ENCODE measurements around the gene EPHA6. TPM values are rescaled to one million over a fixed set of nuclear protein-coding genes. Genes with fewer than 3 reads are reported as not detected.
"Not testable (repeated sequence)": the region's sequence is repeated elsewhere in the genome, so short reads cannot be mapped to it uniquely, and the experiment has no call there.

Gene EPHA6
- polyA plus RNA-seq, 2 of the 4 experiments (the other 2 are of a cell fraction), result 0.08 TPM

DNA sequence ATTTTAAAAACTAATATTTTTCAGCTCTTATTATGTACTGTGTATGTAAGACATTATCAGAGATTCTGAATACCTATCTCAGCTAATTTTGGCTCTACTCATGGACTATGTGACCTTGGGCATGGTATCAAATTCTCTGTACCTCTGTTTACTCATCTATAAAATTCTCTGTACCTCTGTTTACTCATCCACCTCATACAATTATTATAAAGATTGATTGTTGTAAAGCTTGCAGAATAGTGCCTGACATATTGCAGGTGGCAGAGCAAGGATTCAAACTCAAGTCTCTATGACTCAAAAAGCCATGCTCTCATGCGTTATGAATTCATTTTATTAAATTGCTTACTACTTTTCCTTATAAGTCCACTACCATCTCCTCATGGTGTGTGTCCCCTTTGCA is 798.2 kb downstream of the EPHA6 start:
- no peak overlapping the region for H3K4me3 ChIP-seq
- WGBS (ENCODE audit: missing lambda C conversion rate), result 0% methylated on average over 1 of the region's 1 CpG
- TF ChIP-seq TFCP2L1 (CRISPR knock-in tag; IDR thresholded peaks at IDR 0.05) (no peak), POLR2AphosphoS2 (conservative IDR thresholded peaks at IDR 0.05; ENCODE audit: low read length) (no peak), HOXB13 (CRISPR knock-in tag; IDR thresholded peaks at IDR 0.05; ENCODE audit: low read depth) (no peak), PHF8 (IDR thresholded peaks at IDR 0.05; ENCODE audit: borderline replicate concordance, low read depth) (no peak), HOXA7 (CRISPR knock-in tag; IDR thresholded peaks at IDR 0.05) (no peak)
- POLR2A ChIA-PET, result no interaction called here
- DNase-seq (ENCODE audit: low read depth in 1 of 2, low spot score in 1 of 2), result no peak
- CTCF ChIA-PET, result interaction anchor here (1.0 kb wide), 1 partner anchor 427 kb away, joined by 4 read pairs; no protein-coding TSS in a partner anchor
- H3K4me1 ChIP-seq, result no peaks in the 10 kb centered on the region
- H3K27ac ChIP-seq, result no peak overlapping the region
- FAIRE-seq, result no peak
- H3K9me3 ChIP-seq, result no peaks in the 10 kb centered on the region
- ATAC-seq, result no peak
- no peak overlapping the region for H3K4me2 ChIP-seq

DNA sequence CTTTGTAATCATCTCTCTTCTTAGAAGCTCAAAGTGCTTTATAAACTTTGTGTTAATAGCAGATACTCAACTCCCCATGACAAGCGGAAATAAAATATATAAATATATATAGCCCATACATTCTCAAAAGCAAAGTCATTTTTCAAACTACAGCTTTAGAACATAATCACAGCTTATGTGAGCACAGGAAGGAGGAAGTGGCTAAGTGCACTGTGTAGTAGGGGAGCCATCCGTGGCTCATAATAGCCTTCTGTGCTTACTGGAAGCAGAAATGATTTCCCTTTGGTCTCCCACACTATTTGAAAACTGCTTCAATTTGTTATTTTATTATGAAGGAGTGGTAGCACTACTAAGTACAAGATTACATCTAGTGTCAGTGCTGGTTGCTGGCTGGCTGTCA is 798.7 kb downstream of the EPHA6 start:
- 32% methylated on average over 2 of the region's 2 CpGs for WGBS (ENCODE audit: missing lambda C conversion rate)
- TF ChIP-seq POLR2AphosphoS2 (conservative IDR thresholded peaks at IDR 0.05; ENCODE audit: low read length) (no peak), ZFP36 (IDR thresholded peaks at IDR 0.05; ENCODE audit: borderline replicate concordance, partially characterized antibody) (no peak), RFX5 (IDR thresholded peaks at IDR 0.05) (no peak), ESRRA (IDR thresholded peaks at IDR 0.05; ENCODE audit: borderline replicate concordance, low read length) (no peak), EP300 (IDR thresholded peaks at IDR 0.05) (no peak), SMC3 (IDR thresholded peaks at IDR 0.05) (no peak), POLR2A (IDR thresholded peaks at IDR 0.05; ENCODE audit: low read length) (no peak), FOXS1 (CRISPR knock-in tag; IDR thresholded peaks at IDR 0.05) (no peak), FOSL2 (IDR thresholded peaks at IDR 0.05) (no peak), FOSL2 (CRISPR knock-in tag; IDR thresholded peaks at IDR 0.05) (no peak), CBX8 (IDR thresholded peaks at IDR 0.05) (no peak), JUNB (IDR thresholded peaks at IDR 0.05) (no peak), HDAC2 (IDR thresholded peaks at IDR 0.05) (no peak), BHLHE40 (IDR thresholded peaks at IDR 0.05; ENCODE audit: low read depth, low read length) (no peak), EHMT2 (IDR thresholded peaks at IDR 0.05; ENCODE audit: low read depth) (no peak), TP53 (CRISPR knock-in tag; IDR thresholded peaks at IDR 0.05) (no peak), JUN (IDR thresholded peaks at IDR 0.05) (no peak)
- TF ChIP-seq, protein P1, sequence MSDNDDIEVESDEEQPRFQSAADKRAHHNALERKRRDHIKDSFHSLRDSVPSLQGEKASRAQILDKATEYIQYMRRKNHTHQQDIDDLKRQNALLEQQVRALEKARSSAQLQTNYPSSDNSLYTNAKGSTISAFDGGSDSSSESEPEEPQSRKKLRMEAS (IDR thresholded peaks at IDR 0.05), result no peak
- TF ChIP-seq, protein P2, sequence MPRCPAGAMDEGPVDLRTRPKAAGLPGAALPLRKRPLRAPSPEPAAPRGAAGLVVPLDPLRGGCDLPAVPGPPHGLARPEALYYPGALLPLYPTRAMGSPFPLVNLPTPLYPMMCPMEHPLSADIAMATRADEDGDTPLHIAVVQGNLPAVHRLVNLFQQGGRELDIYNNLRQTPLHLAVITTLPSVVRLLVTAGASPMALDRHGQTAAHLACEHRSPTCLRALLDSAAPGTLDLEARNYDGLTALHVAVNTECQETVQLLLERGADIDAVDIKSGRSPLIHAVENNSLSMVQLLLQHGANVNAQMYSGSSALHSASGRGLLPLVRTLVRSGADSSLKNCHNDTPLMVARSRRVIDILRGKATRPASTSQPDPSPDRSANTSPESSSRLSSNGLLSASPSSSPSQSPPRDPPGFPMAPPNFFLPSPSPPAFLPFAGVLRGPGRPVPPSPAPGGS (IDR thresholded peaks at IDR 0.05), result no peak
- TF ChIP-seq, protein P3, sequence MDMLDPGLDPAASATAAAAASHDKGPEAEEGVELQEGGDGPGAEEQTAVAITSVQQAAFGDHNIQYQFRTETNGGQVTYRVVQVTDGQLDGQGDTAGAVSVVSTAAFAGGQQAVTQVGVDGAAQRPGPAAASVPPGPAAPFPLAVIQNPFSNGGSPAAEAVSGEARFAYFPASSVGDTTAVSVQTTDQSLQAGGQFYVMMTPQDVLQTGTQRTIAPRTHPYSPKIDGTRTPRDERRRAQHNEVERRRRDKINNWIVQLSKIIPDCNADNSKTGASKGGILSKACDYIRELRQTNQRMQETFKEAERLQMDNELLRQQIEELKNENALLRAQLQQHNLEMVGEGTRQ (IDR thresholded peaks at IDR 0.05), result no peak
- DNase-seq (ENCODE audit: low read depth in 1 of 2, low spot score in 1 of 2) (no peak), ATAC-seq (no peak), FAIRE-seq (no peak)
- Histone ChIP-seq H3K4me2 (no peak overlapping the region), H3K4me3 (no peak overlapping the region), H3K27ac (no peak overlapping the region), H3K4me1 (no peaks in the 10 kb centered on the region), H3K9me3 (no peaks in the 10 kb centered on the region)
- ChIA-PET POLR2A (no interaction called here), CTCF (interaction anchor here (1.0 kb wide), 1 partner anchor 426 kb away, joined by 4 read pairs; no protein-coding TSS in a partner anchor)

DNA sequence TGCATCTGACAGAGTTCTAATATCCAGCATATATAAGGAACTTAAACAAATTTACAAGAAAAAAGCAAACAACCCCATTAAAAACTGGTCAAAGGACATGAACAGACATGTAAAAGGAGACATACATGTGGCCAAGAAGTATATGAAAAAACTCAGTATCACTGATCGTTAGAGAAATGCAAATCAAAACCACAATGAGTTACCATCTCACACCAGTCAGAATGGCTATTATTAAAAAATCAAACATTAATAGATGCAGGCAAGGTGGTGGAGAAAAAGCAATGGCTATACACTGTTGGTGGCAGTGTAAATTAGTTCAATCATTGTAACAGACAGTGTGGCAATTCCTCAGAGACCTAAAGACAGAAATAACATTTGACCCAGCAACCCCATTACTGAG is 806.1 kb downstream of the EPHA6 start:
- DNase-seq (ENCODE audit: low read depth in 1 of 2, low spot score in 1 of 2); H3K4me1 ChIP-seq; H3K4me2 ChIP-seq; ATAC-seq; H3K9me3 ChIP-seq; FAIRE-seq; H3K27ac ChIP-seq; H3K4me3 ChIP-seq; POLR2A ChIA-PET: not testable (repeated sequence)
- CTCF ChIA-PET, result interaction anchor here (0.7 kb wide), 1 partner anchor 725 kb away, joined by 3 read pairs; no protein-coding TSS in a partner anchor
- 0% methylated on average over 1 of the region's 1 CpG for WGBS (ENCODE audit: missing lambda C conversion rate)

All from A549 (cell line).